Glutamatergic neuron (in vitro differentiated cells): ENCODE results near the gene TJP1. TPM values are rescaled to one million over a fixed set of nuclear protein-coding genes. Genes with fewer than 3 reads are reported as not detected.

Source experiments
- DNase-seq: peaks from one replicate; pipeline ENCODE4 v3.0.0; 2022
- H3K27ac Mint-ChIP-seq: one replicate; pipeline ENCODE4 v1.8.0; 2020; ENCODE audit warnings: mild to moderate bottlenecking, mixed read lengths, inconsistent platforms; ENCODE audit not compliant: unreplicated experiment
- H3K27me3 Mint-ChIP-seq: one replicate; pipeline ENCODE4 v1.8.0; 2020; ENCODE audit warnings: mild to moderate bottlenecking, moderate library complexity, mixed read lengths, inconsistent platforms; ENCODE audit not compliant: unreplicated experiment
- H3K36me3 Mint-ChIP-seq: one replicate; pipeline ENCODE4 v1.8.0; 2020; ENCODE audit warnings: mild to moderate bottlenecking, mixed read lengths, inconsistent platforms; ENCODE audit not compliant: unreplicated experiment
- H3K4me1 Mint-ChIP-seq: one replicate; pipeline ENCODE4 v1.8.0; 2020; ENCODE audit warnings: mild to moderate bottlenecking, low read depth, mixed read lengths, inconsistent platforms; ENCODE audit not compliant: unreplicated experiment
- H3K4me3 Mint-ChIP-seq: one replicate; pipeline ENCODE4 v1.8.0; 2020; ENCODE audit warnings: mild to moderate bottlenecking, mixed read lengths, inconsistent platforms; ENCODE audit not compliant: unreplicated experiment
- H3K9me3 Mint-ChIP-seq: one replicate; pipeline ENCODE4 v1.8.0; 2020; ENCODE audit warnings: mild to moderate bottlenecking, moderate library complexity, mixed read lengths, inconsistent platforms; ENCODE audit not compliant: unreplicated experiment
- CTCF ChIP-seq: fragments of 200-600 bp; sonication (generic); IDR thresholded peaks from one replicate; pipeline ENCODE4 v1.5.0; 2021; ENCODE audit not compliant: partially characterized antibody, unreplicated experiment
- total RNA-seq: library from RNA; stranded (reverse); fragmentation: NEBNext Ultra II Directional; extraction: Animal tissue kit (Norgen Biotek cat#: 25700); gene quantifications from one replicate; pipeline ENCODE4 v1.2.1, GENCODE V29; 2021; ENCODE audit not compliant: unreplicated experiment

Gene TJP1
- total RNA-seq, 1 donor from 2014 or later, result 129 TPM

GRCh38 chr15:29686079-29686425 lies 136.2 kb downstream of the TJP1 start:
- Mint-ChIP-seq H3K4me1 (peaks cover 35% of the 10 kb centered on the region), H3K27ac (no peak overlapping the region), H3K27me3 (peaks cover 22% of the 10 kb centered on the region), H3K9me3 (peaks cover 36% of the 10 kb centered on the region), H3K4me3 (no peak overlapping the region), H3K36me3 (peaks cover 4% of the 10 kb centered on the region)
- no peak for DNase-seq
- TF ChIP-seq CTCF, result no peak

DNA sequence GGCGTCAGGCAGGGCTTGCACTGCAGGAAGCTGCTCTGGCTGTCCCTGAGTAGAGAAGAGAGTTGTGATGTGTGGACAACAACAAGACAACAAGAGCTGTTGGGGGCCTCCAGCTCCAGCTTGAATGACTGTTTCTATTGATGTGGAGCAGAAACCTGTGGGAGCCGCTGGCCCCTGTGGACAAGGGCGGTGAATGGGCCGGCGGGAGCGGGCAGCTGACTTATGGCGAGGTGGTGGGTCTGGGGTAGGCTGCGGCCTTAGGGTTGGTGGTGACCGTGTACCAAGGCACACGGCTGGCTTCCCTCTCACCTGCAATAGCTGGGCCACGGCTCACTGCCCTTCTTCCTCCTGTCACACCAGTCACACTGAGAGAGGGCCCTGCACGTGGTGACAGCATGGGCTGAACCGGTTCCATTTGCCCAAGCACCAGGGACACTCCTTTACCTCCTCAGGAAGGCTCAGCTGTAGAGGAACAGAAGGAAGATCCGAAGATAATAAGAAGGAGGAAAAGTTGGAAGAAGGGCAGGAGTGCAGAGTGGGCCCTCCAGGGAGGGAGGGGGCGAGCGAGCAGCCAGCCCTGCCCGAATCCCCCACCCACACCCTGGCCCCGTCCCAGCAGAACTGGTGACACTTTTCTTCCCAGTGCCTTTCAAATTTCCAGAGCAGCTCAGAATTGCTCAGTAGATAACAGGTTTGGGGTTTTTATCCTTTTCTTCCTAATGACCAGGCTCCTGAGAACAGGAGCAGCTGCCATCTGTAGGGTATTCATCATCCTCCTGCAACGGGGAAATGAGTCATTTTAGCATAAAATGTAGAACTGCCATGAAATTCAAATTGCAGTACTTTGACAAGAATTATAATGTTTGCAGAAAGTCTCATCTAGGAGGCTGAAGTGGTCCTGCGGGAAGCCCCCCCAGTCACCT lies 136.9 kb downstream of the TJP1 start:
- TF ChIP-seq CTCF, result no peak
- Mint-ChIP-seq H3K4me1 (peaks cover 38% of the 10 kb centered on the region), H3K27ac (peak overlapping the region; percentile 64), H3K9me3 (peaks cover 38% of the 10 kb centered on the region), H3K36me3 (peaks cover 4% of the 10 kb centered on the region), H3K4me3 (no peak overlapping the region), H3K27me3 (peaks cover 17% of the 10 kb centered on the region)
- no peak for DNase-seq

GRCh38 chr15:29682781-29683180 lies 139.5 kb downstream of the TJP1 start:
- peaks cover 35% of the 10 kb centered on the region for H3K4me1 Mint-ChIP-seq
- TF ChIP-seq CTCF, result no peak
- H3K27ac Mint-ChIP-seq, result peak overlapping the region; percentile 99
- H3K27me3 Mint-ChIP-seq, result peaks cover 11% of the 10 kb centered on the region
- peaks cover 32% of the 10 kb centered on the region for H3K9me3 Mint-ChIP-seq
- H3K36me3 Mint-ChIP-seq, result peaks cover 4% of the 10 kb centered on the region
- DNase-seq, result no peak
- H3K4me3 Mint-ChIP-seq, result peak overlapping the region; percentile 54

DNA sequence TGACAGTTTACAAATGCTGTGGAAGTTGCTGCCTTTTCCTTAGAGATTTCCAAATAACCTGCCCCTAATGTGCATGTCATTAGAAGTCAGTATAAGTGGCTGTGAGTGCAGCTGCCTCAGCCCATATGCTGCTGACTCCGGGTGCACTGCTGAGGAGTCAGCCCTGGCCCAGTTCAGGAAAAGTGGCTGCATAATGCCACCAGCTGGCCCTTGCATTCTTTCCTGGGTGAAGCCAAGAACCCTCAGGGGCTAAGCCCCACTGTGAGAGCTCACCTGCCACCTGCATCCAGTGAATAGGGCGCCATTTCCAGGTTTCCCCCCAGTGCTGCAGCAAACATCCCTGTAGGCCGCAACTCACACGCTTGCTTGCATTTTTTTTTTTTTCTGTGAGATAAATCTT lies 139.9 kb downstream of the TJP1 start:
- peaks cover 13% of the 10 kb centered on the region for H3K27me3 Mint-ChIP-seq

More for the DNA sequence above, 139.9 kb downstream of the TJP1 start:
- Mint-ChIP-seq H3K4me3 (peak overlapping the region; percentile 71), H3K36me3 (peaks cover 8% of the 10 kb centered on the region), H3K4me1 (peaks cover 38% of the 10 kb centered on the region), H3K27ac (peak overlapping the region; percentile 99), H3K9me3 (peaks cover 36% of the 10 kb centered on the region)
- DNase-seq, result peak; percentile 76
- TF ChIP-seq CTCF, result no peak
